HG03378 (cell line): ENCODE data around the gene SRCAP.

ENCODE experiments used
- ATAC-seq: cut with Tn5 transposase; IDR thresholded peaks from one replicate; pipeline ENCODE4 v1.9.1; 2021; ENCODE audit warnings: mild to moderate bottlenecking, moderate library complexity; ENCODE audit not compliant: unreplicated experiment

The SRCAP gene

GRCh38 chr16:30755955-30756780, 57.2 kb downstream of the SRCAP start:
- ATAC-seq, result no peak

- no peak for ATAC-seq
These were observed 57.8 kb downstream of the SRCAP start for GRCh38 chr16:30756781-30757100.

- ATAC-seq, result no peak
These were observed 58.3 kb downstream of the SRCAP start for GRCh38 chr16:30757316-30757715.

- ATAC-seq, result no peak
These were observed 60.1 kb downstream of the SRCAP start for GRCh38 chr16:30758988-30759491.

DNA sequence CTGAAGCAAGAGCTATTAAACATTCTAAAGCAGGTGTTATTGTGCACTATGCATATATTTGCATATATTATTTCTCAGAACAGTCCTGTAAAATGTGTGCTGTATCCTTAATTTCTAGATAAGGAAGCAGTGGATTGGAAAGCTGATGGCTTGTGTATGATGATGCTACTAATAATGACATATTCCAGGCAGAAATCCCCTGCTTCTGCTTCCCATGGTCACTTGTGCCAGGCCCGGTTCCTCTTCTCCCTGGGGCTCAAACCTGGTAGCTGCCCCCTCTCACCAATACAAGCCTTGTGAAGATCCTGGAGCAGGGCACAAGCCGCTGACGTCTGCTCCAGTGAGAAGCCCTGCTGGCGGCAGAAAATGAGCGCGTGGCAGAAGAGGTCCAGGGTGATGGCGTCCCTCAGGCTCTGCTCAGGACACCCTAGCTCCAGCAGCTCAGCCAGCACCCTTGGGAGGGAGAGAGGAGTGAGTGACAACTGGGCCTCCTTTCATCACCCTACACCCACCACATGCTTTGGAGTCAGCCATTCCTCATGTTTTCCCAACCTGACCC, 61.1 kb downstream of the SRCAP start:
- ATAC-seq, result no peak

- no peak for ATAC-seq
These were observed 61.8 kb downstream of the SRCAP start for GRCh38 chr16:30760577-30761426.

DNA sequence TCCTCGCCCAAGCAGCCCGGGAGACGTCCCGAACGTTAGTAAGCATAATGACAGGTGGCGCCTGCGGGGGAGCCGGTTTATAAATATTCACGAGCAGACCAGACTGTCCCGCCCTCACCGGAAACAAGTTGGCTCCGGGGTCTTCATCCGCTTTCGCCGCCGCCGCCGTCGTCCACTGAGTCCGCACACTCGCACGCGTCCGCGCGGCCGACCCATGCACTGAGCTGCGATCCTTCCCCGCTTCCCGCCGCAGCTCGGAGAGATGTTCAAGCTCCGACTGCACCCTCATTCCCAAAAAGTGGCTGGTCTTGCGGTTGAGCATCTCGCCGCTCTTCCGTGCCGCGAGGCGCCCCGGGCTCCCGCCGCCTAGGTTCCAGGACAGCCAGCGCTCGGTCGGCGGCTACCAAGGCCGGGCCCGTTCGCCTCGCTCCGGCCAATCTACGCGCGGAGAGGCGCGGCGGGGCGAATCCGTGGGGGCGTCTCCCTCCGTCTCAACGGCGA, 62.5 kb downstream of the SRCAP start:
- peak; percentile 1 for ATAC-seq

DNA sequence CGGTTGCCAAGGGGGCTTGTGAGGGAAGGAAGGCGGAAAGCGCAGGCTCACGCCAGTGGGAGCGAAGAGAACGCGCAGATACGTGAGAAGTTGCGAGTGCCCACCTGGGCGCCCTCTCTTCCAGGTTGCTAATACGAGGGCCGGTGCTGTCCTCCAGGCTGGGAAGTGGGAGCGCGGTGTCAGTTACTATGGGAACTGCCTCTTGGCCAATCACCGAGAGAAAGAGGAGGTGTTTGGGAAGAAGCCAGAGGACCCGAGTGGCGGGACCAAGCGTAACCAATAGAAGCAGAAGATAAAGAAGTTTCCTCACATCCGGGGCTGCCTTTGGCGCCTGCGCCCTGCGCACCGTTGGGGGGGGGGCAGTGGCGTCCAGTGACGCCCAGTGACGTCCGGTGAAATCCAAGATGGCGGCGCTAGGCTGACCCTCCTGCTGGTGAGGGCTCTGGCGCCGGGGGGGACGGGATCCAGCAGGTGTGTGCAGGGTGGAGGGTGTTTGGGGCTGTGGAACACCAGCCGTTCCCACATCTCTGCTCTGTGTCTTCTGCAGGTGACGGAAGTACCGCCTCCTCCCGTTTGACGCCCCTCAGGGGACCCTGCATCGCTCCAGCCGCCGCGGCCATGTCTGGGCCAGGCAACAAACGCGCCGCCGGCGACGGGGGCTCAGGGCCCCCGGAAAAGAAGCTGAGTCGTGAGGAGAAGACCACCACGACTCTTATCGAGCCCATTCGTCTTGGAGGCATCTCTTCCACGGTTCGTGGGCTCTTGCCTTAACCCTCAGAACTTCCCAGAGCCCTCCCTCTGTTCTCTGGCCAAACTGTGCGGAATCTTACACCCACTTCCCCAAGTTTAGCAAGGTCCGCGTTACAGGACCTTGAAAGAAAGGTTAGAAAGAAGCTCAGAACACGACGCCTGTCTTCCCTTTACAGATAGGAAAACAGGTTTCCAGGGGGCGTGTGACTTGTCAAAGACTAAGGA, 63.2 kb downstream of the SRCAP start, which contains the start of the genes CFAP119 and RNF40:
Gene CFAP119 (minus strand): TSS at position 135 of the 975 bp plus-strand sequence. CDS start 314 bp downstream, outside the sequence.
Gene RNF40 (plus strand): TSS at position 395 of the 975 bp plus-strand sequence. CDS start 224 bp downstream, at position 619.
- ATAC-seq, result peak; percentile 78

GRCh38 chr16:30762991-30763725, 64.2 kb downstream of the SRCAP start:
- ATAC-seq, result no peak

- ATAC-seq, result no peak
These were observed 65.1 kb downstream of the SRCAP start for GRCh38 chr16:30764086-30764485.

- ATAC-seq, result no peak
These were observed 66.0 kb downstream of the SRCAP start for GRCh38 chr16:30764816-30765465.

DNA sequence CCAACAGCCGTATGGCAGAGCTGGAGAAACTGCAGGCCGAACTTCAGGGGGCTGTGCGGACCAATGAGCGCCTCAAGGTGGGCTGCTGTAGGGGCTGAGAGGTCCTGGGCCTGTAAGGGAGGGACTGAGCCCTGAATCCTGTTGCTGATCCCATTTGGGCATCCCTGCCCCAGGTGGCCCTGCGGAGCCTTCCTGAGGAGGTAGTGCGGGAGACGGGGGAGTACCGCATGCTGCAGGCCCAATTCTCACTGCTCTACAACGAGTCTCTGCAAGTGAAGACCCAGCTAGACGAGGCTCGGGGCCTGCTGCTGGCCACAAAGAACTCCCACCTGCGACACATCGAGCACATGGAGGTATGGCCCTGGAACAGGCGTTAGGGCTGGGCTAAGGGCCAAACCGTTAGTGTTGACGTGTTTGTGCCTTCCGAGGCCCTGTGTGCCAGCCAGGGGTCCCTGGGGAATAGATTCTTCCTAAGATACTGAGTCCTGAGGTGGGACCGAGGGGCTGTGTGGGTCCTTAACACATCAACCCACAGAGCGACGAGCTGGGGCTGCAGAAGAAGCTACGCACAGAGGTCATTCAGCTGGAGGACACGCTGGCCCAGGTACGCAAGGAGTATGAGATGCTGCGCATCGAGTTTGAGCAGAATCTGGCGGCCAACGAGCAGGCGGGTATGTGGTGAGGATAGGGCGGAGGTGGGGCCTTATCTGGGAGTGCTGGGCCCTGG, 67.4 kb downstream of the SRCAP start:
- no peak for ATAC-seq

DNA sequence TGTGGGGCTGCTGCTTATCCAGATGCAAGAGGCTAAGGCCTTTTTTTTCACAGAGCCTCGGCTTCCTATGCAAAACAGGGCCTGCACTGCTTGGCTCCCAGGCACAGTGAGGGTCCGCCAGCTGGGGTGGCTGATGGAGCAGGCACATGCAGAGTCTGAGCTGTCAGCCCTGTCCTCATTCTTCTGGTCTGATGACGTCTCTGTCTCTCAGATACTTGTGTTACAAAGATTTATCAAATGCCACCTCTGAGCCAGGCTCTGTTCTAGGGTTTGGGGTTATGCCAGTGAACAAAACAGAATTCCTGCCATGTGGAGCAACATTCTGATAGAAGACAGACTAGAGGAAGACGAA, 67.9 kb downstream of the SRCAP start:
- no peak for ATAC-seq

DNA sequence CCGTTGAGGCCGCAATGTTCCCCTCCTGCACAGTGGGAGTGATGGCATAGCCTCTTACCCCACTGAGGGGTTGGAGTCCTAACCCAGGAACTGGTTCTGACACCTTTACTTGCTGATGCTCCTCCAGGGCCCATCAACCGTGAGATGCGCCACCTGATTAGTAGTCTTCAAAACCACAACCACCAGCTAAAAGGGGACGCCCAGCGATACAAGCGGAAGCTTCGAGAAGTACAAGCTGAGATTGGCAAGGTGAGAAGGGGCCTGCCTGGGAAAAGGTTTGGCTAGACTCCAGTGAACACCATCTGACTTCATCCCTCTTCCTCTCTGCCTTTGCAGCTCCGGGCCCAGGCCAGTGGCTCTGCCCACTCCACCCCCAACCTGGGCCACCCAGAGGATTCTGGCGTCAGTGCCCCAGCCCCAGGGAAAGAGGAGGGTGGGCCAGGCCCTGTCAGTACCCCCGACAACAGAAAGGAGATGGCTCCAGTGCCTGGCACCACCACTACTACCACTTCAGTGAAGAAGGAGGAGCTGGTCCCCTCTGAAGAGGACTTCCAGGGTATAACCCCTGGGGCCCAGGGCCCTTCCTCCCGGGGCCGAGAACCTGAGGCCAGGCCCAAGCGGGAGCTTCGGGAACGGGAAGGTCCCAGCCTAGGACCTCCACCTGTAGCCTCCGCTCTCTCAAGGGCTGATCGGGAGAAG, 68.9 kb downstream of the SRCAP start:
- ATAC-seq, result no peak

- no peak for ATAC-seq
These were observed 69.7 kb downstream of the SRCAP start for GRCh38 chr16:30768583-30769181.

GRCh38 chr16:30769379-30770089, 70.6 kb downstream of the SRCAP start:
- no peak for ATAC-seq

DNA sequence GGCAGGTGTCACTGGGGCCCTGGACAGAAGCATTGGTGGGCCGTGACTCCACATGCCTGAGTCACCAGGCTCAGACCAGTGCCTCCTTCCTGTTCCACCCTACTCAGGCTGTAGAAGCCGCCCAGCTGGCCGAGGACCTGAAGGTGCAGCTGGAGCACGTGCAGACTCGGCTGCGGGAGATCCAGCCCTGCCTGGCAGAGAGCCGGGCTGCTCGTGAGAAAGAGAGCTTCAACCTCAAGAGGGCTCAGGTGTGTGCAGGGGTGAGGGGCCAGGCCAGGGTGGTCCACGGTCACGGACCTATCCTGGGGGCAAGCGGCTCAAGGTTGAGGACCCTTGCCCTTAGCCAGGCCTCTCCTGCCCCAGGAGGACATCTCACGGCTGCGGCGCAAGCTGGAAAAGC, 72.8 kb downstream of the SRCAP start:
- no peak for ATAC-seq
